Measurements from ENCODE around the gene AUH.

AUH gene

GRCh38 chr9:91334053-91334452, 27.7 kb downstream of the AUH start:
- DNase-seq = no peak

- no peak for DNase-seq
Observed at GRCh38 chr9:91333551-91333950, 28.2 kb downstream of the AUH start.

- no peak for DNase-seq
Observed at GRCh38 chr9:91332546-91333231, 29.0 kb downstream of the AUH start.

- DNase-seq = no peak
Observed at GRCh38 chr9:91331849-91332248, 29.9 kb downstream of the AUH start.

- no peak for DNase-seq
Observed at GRCh38 chr9:91328186-91328585, 33.5 kb downstream of the AUH start.

- no peak for DNase-seq
Observed at GRCh38 chr9:91321691-91322090, 40.0 kb downstream of the AUH start.

- no peak for DNase-seq
Observed at GRCh38 chr9:91320299-91320698, 41.4 kb downstream of the AUH start.

GRCh38 chr9:91316093-91316492, 45.6 kb downstream of the AUH start:
- no peak for DNase-seq

- no peak for DNase-seq
Observed at GRCh38 chr9:91315191-91315590, 46.5 kb downstream of the AUH start.

GRCh38 chr9:91312717-91313325, 48.9 kb downstream of the AUH start:
- no peak for DNase-seq

GRCh38 chr9:91310037-91310436, 51.7 kb downstream of the AUH start:
- DNase-seq = no peak

- no peak for DNase-seq
Observed at GRCh38 chr9:91308191-91308590, 53.5 kb downstream of the AUH start.

- DNase-seq = no peak
Observed at GRCh38 chr9:91307279-91307678, 54.4 kb downstream of the AUH start.

GRCh38 chr9:91306296-91306630, 55.5 kb downstream of the AUH start:
- no peak for DNase-seq

- no peak for DNase-seq
Observed at GRCh38 chr9:91305596-91306295, 56.0 kb downstream of the AUH start.

GRCh38 chr9:91303741-91304415, 57.8 kb downstream of the AUH start:
- no peak for DNase-seq

GRCh38 chr9:91302831-91303230, 58.9 kb downstream of the AUH start:
- DNase-seq = no peak

GRCh38 chr9:91301161-91301560, 60.6 kb downstream of the AUH start:
- no peak for DNase-seq

GRCh38 chr9:91298311-91298710, 63.4 kb downstream of the AUH start:
- no peak for DNase-seq

- DNase-seq = no peak
Observed at GRCh38 chr9:91297306-91297705, 64.4 kb downstream of the AUH start.

- no peak for DNase-seq
Observed at GRCh38 chr9:91296354-91296753, 65.4 kb downstream of the AUH start.

- DNase-seq = no peak
Observed at GRCh38 chr9:91295357-91295756, 66.4 kb downstream of the AUH start.

GRCh38 chr9:91291866-91292265, 69.9 kb downstream of the AUH start:
- no peak for DNase-seq

GRCh38 chr9:91289244-91289643, 72.5 kb downstream of the AUH start:
- DNase-seq = no peak
